SK-N-SH treated with all-trans-retinoic acid at 6 μM for 48 hours (cell line): ENCODE results near the gene TFIP11.

Experiments used
- ARNTL ChIP-seq: fragments of 450-650 bp; formaldehyde crosslinking; IDR thresholded peaks from 2 replicates; pipeline ENCODE4 v1.5.0; 2020; ENCODE audit warnings: low read depth, mild to moderate bottlenecking, moderate library complexity, borderline replicate concordance
- CSDC2 ChIP-seq: fragments of 250-450 bp; sonication (Bioruptor Pico); IDR thresholded peaks from 2 replicates; pipeline ENCODE4 v1.5.0; 2020; ENCODE audit warnings: mild to moderate bottlenecking, moderate library complexity
- TCF4 ChIP-seq: fragments of 250-450 bp; sonication (Bioruptor Pico); IDR thresholded peaks from 2 replicates; pipeline ENCODE4 v1.8.0; 2021; ENCODE audit warnings: mild to moderate bottlenecking, moderate library complexity, borderline replicate concordance
- TOX ChIP-seq: fragments of 250-450 bp; sonication (Bioruptor Pico); IDR thresholded peaks from 2 replicates; pipeline ENCODE4 v1.8.0; 2021; ENCODE audit warnings: mild to moderate bottlenecking, moderate library complexity, borderline replicate concordance
- ZFP3 ChIP-seq: fragments of 250-450 bp; sonication (Bioruptor Pico); IDR thresholded peaks from 2 replicates; pipeline ENCODE4 v1.5.0; 2020; ENCODE audit warnings: mild to moderate bottlenecking, moderate library complexity
- ZFP30 ChIP-seq: fragments of 450-650 bp; formaldehyde crosslinking; IDR thresholded peaks from 2 replicates; pipeline ENCODE4 v1.5.0; 2022; ENCODE audit warnings: mild to moderate bottlenecking, moderate library complexity
- TF ChIP-seq, protein P1 (sequence below): fragments of 250-450 bp; sonication (Bioruptor Pico); IDR thresholded peaks from 2 replicates; pipeline ENCODE4 v1.8.0; 2020; ENCODE audit warnings: mild to moderate bottlenecking, moderate library complexity, borderline replicate concordance

DNA sequence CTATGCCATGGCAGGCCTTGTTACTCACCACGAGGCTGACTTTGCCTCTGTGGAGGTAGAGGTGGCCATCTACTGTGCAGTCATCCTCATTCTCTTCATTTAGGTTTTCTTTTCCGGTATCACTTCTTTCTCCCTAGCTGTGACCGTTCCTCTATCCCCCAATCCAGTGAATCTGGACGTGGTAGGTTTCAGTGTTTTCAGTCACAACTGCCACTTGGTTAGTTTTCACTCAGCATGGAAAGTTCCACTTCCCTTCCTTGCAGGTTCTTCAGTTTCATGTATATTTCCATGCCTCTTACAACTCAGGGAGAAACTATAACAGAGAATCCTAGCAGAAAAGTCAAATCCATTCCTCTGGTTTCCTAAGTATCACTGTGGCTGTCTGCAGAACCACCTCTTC lies 30.6 kb downstream of the TFIP11 start:
- TF ChIP-seq ARNTL (CRISPR knock-in tag): no peak
- no peak for TF ChIP-seq ZFP30 (CRISPR knock-in tag)
- TF ChIP-seq ZFP3 (CRISPR knock-in tag): no peak
- no peak for TF ChIP-seq TOX
- TF ChIP-seq CSDC2 (CRISPR knock-in tag): no peak
- TF ChIP-seq, protein P1, sequence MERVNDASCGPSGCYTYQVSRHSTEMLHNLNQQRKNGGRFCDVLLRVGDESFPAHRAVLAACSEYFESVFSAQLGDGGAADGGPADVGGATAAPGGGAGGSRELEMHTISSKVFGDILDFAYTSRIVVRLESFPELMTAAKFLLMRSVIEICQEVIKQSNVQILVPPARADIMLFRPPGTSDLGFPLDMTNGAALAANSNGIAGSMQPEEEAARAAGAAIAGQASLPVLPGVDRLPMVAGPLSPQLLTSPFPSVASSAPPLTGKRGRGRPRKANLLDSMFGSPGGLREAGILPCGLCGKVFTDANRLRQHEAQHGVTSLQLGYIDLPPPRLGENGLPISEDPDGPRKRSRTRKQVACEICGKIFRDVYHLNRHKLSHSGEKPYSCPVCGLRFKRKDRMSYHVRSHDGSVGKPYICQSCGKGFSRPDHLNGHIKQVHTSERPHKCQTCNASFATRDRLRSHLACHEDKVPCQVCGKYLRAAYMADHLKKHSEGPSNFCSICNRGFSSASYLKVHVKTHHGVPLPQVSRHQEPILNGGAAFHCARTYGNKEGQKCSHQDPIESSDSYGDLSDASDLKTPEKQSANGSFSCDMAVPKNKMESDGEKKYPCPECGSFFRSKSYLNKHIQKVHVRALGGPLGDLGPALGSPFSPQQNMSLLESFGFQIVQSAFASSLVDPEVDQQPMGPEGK (CRISPR knock-in tag): no peak
- TF ChIP-seq TCF4 (CRISPR knock-in tag): no peak
